Neuronal stem cell (in vitro differentiated cells): ENCODE measurements around the gene MICAL2.

ENCODE experiments used
- DNase-seq: peaks from one replicate; pipeline ENCODE4 v3.0.0-alpha.2; 2013; ENCODE audit warnings: low spot score
- H2AFZ ChIP-seq: one replicate; pipeline ENCODE4 v1.6.1; 2013; ENCODE audit warnings: mild to moderate bottlenecking, low read length, inconsistent platforms
- H2AK5ac ChIP-seq: 2 replicates; pipeline ENCODE4 v1.6.1; 2013; ENCODE audit warnings: low read depth, mild to moderate bottlenecking, inconsistent platforms, low read length, moderate library complexity, mixed read lengths
- H2BK120ac ChIP-seq: 2 replicates; pipeline ENCODE4 v1.6.1; 2013; ENCODE audit warnings: low read depth, mild to moderate bottlenecking, inconsistent platforms, low read length, moderate library complexity, mixed read lengths
- H2BK12ac ChIP-seq: one replicate; pipeline ENCODE4 v1.6.1; 2013; ENCODE audit warnings: low read length, inconsistent platforms
- H2BK15ac ChIP-seq: 2 replicates; pipeline ENCODE4 v1.6.1; 2013; ENCODE audit warnings: mild to moderate bottlenecking, low read length, inconsistent platforms, mixed read lengths
- H2BK5ac ChIP-seq: one replicate; pipeline ENCODE4 v1.6.1; 2013; ENCODE audit warnings: inconsistent platforms, mild to moderate bottlenecking, low read length, moderate library complexity
- H3K14ac ChIP-seq: one replicate; pipeline ENCODE4 v1.6.1; 2013; ENCODE audit warnings: low read length, inconsistent platforms
- H3K18ac ChIP-seq: 2 replicates; pipeline ENCODE4 v1.6.1; 2013; ENCODE audit warnings: low read length, inconsistent platforms
- H3K23ac ChIP-seq: 2 replicates; pipeline ENCODE4 v1.6.1; 2013; ENCODE audit warnings: low read depth, mild to moderate bottlenecking, mixed read lengths, low read length, inconsistent platforms; ENCODE audit not compliant: poor library complexity
- H3K27ac ChIP-seq: replicated peaks from 3 replicates; pipeline ENCODE4 v1.5.1; 2013; ENCODE audit warnings: low read length, inconsistent platforms
- H3K27me3 ChIP-seq, 3 experiments: 2 replicates each; pipeline ENCODE4 v1.6.1; 2013; ENCODE audit warnings: low read length in 3 of 3, mild to moderate bottlenecking in 2 of 3, inconsistent platforms in 1 of 3, low read depth in 1 of 3, mixed read lengths in 1 of 3, moderate library complexity in 1 of 3; ENCODE audit not compliant: control insufficient read depth in 3 of 3, insufficient read depth in 3 of 3
- H3K36me3 ChIP-seq, 2 donors: replicated peaks in 1 of 2; 2 replicates each; pipeline ENCODE4 v1.6.1; 2013; ENCODE audit warnings: low read length in 2 of 2; ENCODE audit not compliant: control insufficient read depth in 2 of 2, insufficient read depth in 2 of 2
- H3K4ac ChIP-seq: 2 replicates; pipeline ENCODE4 v1.6.1; 2013; ENCODE audit warnings: inconsistent platforms, mild to moderate bottlenecking, low read length, moderate library complexity
- H3K4me1 ChIP-seq, 2 donors: 1 replicate in 1 of 2; 2 replicates in 1 of 2; pipeline ENCODE4 v1.6.1; 2013; ENCODE audit warnings: low read length in 2 of 2, low read depth in 1 of 2; ENCODE audit not compliant: control insufficient read depth in 2 of 2, insufficient read depth in 1 of 2
- H3K4me2 ChIP-seq: one replicate; pipeline ENCODE4 v1.6.1; 2013; ENCODE audit warnings: mild to moderate bottlenecking, low read length, inconsistent platforms; ENCODE audit not compliant: insufficient read depth, poor library complexity, severe bottlenecking
- H3K4me3 ChIP-seq, 2 donors: 2 replicates each; pipeline ENCODE4 v1.5.1; 2013; ENCODE audit warnings: low read length in 2 of 2, mild to moderate bottlenecking in 2 of 2, inconsistent platforms in 1 of 2, moderate library complexity in 1 of 2
- H3K79me1 ChIP-seq: one replicate; pipeline ENCODE4 v1.6.1; 2013; ENCODE audit warnings: low read depth, mild to moderate bottlenecking, inconsistent platforms, low read length, moderate library complexity
- H3K9ac ChIP-seq: one replicate; pipeline ENCODE4 v1.6.1; 2013; ENCODE audit warnings: mild to moderate bottlenecking, low read depth, low read length, inconsistent platforms; ENCODE audit not compliant: poor library complexity
- H3K9me3 ChIP-seq, 2 donors: replicated peaks in 1 of 2; 2 replicates each; pipeline versions ENCODE3 to v1.6.1; 2013; ENCODE audit warnings: low read length in 2 of 2, mild to moderate bottlenecking in 2 of 2, inconsistent platforms in 1 of 2, low read depth in 1 of 2, mixed read lengths in 1 of 2, moderate library complexity in 1 of 2; ENCODE audit not compliant: control insufficient read depth in 2 of 2, insufficient read depth in 1 of 2
- H4K8ac ChIP-seq: one replicate; pipeline ENCODE4 v1.6.1; 2013; ENCODE audit warnings: low read depth, mild to moderate bottlenecking, inconsistent platforms, low read length, moderate library complexity
- H4K91ac ChIP-seq: one replicate; pipeline ENCODE4 v1.6.1; 2013; ENCODE audit warnings: low read length, low read depth, mild to moderate bottlenecking, inconsistent platforms; ENCODE audit not compliant: poor library complexity
- WGBS, 2 donors: extraction: QIAGEN DNeasy Blood & Tissue Kit; methylation state at CpG; one replicate each; pipeline ENCODE4 v1.1.7; 2013; ENCODE audit warnings: missing lambda C conversion rate in 2 of 2, mixed read lengths in 1 of 2; ENCODE audit not compliant: insufficient read length in 2 of 2, insufficient replicate concordance in 1 of 2; ENCODE audit errors: extremely low coverage in 2 of 2; 5-methylcytosine and 5-hydroxymethylcytosine counted together

Gene MICAL2

GRCh38 chr11:12205330-12205729 is 94.9 kb downstream of the MICAL2 start:
- Histone ChIP-seq H2BK120ac (no peak overlapping the region), H3K23ac (no peak overlapping the region), H3K9ac (no peak overlapping the region), H3K9me3 (no peaks in the 10 kb centered on the region), H3K4me2 (no peak overlapping the region), H4K91ac (no peak overlapping the region), H2BK15ac (no peak overlapping the region), H4K8ac (no peak overlapping the region), H3K14ac (no peak overlapping the region), H2AFZ (no peak overlapping the region), H3K4me1 (no peaks in the 10 kb centered on the region), H3K27ac (no peak overlapping the region), H2AK5ac (no peak overlapping the region), H3K36me3 (no peaks in the 10 kb centered on the region), H3K4me3 (no peak overlapping the region), H2BK5ac (no peak overlapping the region), H3K79me1 (no peaks in the 10 kb centered on the region), H3K4ac (no peak overlapping the region), H3K27me3 (no peaks in the 10 kb centered on the region), H3K18ac (no peak overlapping the region), H2BK12ac (no peak overlapping the region)
- no peak for DNase-seq

- no peaks in the 10 kb centered on the region for H3K9me3 ChIP-seq
- no peak overlapping the region for H2AK5ac ChIP-seq
- no peak overlapping the region for H4K91ac ChIP-seq
- no peak overlapping the region for H3K27ac ChIP-seq
- no peak overlapping the region for H3K9ac ChIP-seq
- no peak overlapping the region for H3K14ac ChIP-seq
- H3K79me1 ChIP-seq, result no peaks in the 10 kb centered on the region
- H3K4ac ChIP-seq, result no peak overlapping the region
- no CpG with 5 or more reads among the region's 3 CpGs for WGBS, 2 donors
- no peak overlapping the region for H3K18ac ChIP-seq
- H3K4me2 ChIP-seq, result no peak overlapping the region
- H3K36me3 ChIP-seq, result no peaks in the 10 kb centered on the region
- H2BK12ac ChIP-seq, result no peak overlapping the region
- no peak overlapping the region for H2BK120ac ChIP-seq
- H4K8ac ChIP-seq, result no peak overlapping the region
- H2BK15ac ChIP-seq, result no peak overlapping the region
- no peaks in the 10 kb centered on the region for H3K4me1 ChIP-seq
- no peak overlapping the region for H2BK5ac ChIP-seq
- no peak for DNase-seq
- H3K27me3 ChIP-seq, result no peaks in the 10 kb centered on the region
- H2AFZ ChIP-seq, result no peak overlapping the region
- H3K23ac ChIP-seq, result no peak overlapping the region
- no peak overlapping the region for H3K4me3 ChIP-seq
Measured at GRCh38 chr11:12206529-12206928, 96.1 kb downstream of the MICAL2 start.

GRCh38 chr11:12207384-12208150 is 97.2 kb downstream of the MICAL2 start:
- Histone ChIP-seq H3K27me3 (no peaks in the 10 kb centered on the region), H2AK5ac (no peak overlapping the region), H3K18ac (no peak overlapping the region), H2BK15ac (no peak overlapping the region), H3K23ac (no peak overlapping the region), H2AFZ (no peak overlapping the region), H2BK5ac (no peak overlapping the region), H2BK120ac (no peak overlapping the region), H3K27ac (no peak overlapping the region), H3K36me3 (no peaks in the 10 kb centered on the region), H3K4me2 (no peak overlapping the region), H4K91ac (no peak overlapping the region), H4K8ac (no peak overlapping the region), H3K14ac (no peak overlapping the region), H3K9ac (no peak overlapping the region), H3K9me3 (no peaks in the 10 kb centered on the region), H3K79me1 (no peaks in the 10 kb centered on the region), H3K4ac (no peak overlapping the region), H2BK12ac (no peak overlapping the region), H3K4me3 (no peak overlapping the region), H3K4me1 (no peaks in the 10 kb centered on the region)
- no peak for DNase-seq
- WGBS, 2 donors, result no CpG with 5 or more reads among the region's 9 CpGs

- Histone ChIP-seq H2AFZ (no peak overlapping the region), H2BK5ac (no peak overlapping the region), H3K4ac (no peak overlapping the region), H3K4me3 (no peak overlapping the region), H3K79me1 (no peaks in the 10 kb centered on the region), H3K36me3 (no peaks in the 10 kb centered on the region), H3K4me1 (peaks cover 0 to 2% of the 10 kb centered on the region in 2 donors), H3K23ac (no peak overlapping the region), H3K27ac (no peak overlapping the region), H4K91ac (no peak overlapping the region), H3K27me3 (no peaks in the 10 kb centered on the region), H2BK120ac (no peak overlapping the region), H3K9me3 (no peaks in the 10 kb centered on the region), H2BK12ac (no peak overlapping the region), H2BK15ac (no peak overlapping the region), H3K9ac (no peak overlapping the region), H4K8ac (no peak overlapping the region), H2AK5ac (no peak overlapping the region), H3K4me2 (no peak overlapping the region), H3K14ac (no peak overlapping the region), H3K18ac (no peak overlapping the region)
- no CpG with 5 or more reads among the region's 2 CpGs for WGBS, 2 donors
- no peak for DNase-seq
Measured at GRCh38 chr11:12209096-12209495, 98.7 kb downstream of the MICAL2 start.
